ENCODE measurements around the gene ANTKMT. TPM values are rescaled to one million over a fixed set of nuclear protein-coding genes. Genes with fewer than 3 reads are reported as not detected.

ANTKMT gene
- total and polyA plus RNA-seq, 2 of the 4 experiments (the other 2 are of a cell fraction): 7.3 to 16.2 TPM

DNA sequence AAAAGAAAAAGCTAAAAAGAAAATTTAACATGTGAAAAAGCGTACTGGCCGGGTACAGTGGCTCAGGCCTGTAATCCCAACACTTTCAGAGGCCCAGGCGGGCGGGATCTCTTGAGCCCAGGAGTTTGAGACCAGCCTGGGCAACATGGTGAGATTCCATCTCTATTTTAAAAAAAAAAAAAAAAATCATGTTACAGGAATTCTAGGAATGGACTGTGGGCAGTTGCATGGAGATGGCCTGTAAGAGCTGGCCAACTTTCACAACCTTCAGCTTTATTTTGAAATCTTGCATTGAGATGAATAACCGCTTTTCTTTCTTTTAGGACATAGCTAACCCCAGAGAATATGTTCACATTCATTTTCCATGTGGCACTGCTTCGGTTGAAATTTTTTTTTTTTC lies 28.1 kb downstream of the ANTKMT start:
- Histone ChIP-seq H4K91ac (ENCODE audit: insufficient read depth, low read depth, low read length) (no peak overlapping the region), H3K14ac (replicated peaks; ENCODE audit: low read depth, low read length) (no peak overlapping the region), H2BK5ac (ENCODE audit: low read depth, low read length, poor library complexity, severe bottlenecking) (no peak overlapping the region), H2AFZ (replicated peaks; ENCODE audit: low read length, poor library complexity) (no peak overlapping the region), H3K9me1 (ENCODE audit: insufficient read depth, low read length) (no peaks in the 10 kb centered on the region), H2AK5ac (ENCODE audit: low read depth, low read length) (no peak overlapping the region), H4K5ac (ENCODE audit: low read depth, low read length) (peak overlapping the region; percentile 63; the same call in 1 of the 2 replicates), H3K79me1 (ENCODE audit: low read depth in 1 of 2, low read length in 2 of 2) (no peaks in the 10 kb centered on the region), H3K9ac (ENCODE audit: low read depth, low read length) (no peak overlapping the region), H4K20me1 (ENCODE audit: insufficient read depth, low read length) (no peaks in the 10 kb centered on the region), H3K27me3 (ENCODE audit: control insufficient read depth, insufficient read depth, low read length) (peaks cover 11% of the 10 kb centered on the region), H3K4me1 (ENCODE audit: control insufficient read depth, insufficient read depth, low read length) (no peaks in the 10 kb centered on the region), H3K27ac (ENCODE audit: insufficient read depth, low read length) (no peak overlapping the region), H2AK9ac (replicated peaks; ENCODE audit: low read depth, low read length, poor library complexity) (no peak overlapping the region), H3K23ac (ENCODE audit: low read depth, low read length) (no peak overlapping the region), H3K4ac (ENCODE audit: low read depth, low read length) (no peak overlapping the region), H2BK120ac (ENCODE audit: low read depth, low read length) (0 out of 2 replicates have a peak overlapping the region, but pooled peaks have one; percentile 40), H3K56ac (ENCODE audit: extremely low read depth, insufficient read depth, low read length) (no peak overlapping the region), H3K4me2 (ENCODE audit: low read depth, low read length) (no peak overlapping the region), H2BK15ac (ENCODE audit: low read depth, low read length) (no peak overlapping the region), H2BK20ac (ENCODE audit: low read depth, low read length) (0 out of 2 replicates have a peak overlapping the region, but pooled peaks have one; percentile 45), H3K18ac (ENCODE audit: low read depth, low read length) (no peak overlapping the region), H3K4me3 (ENCODE audit: insufficient read depth, low read depth, low read length) (no peak overlapping the region), H3K36me3 (ENCODE audit: control insufficient read depth, insufficient read depth, low read length) (no peaks in the 10 kb centered on the region), H3K9me3 (ENCODE audit: control insufficient read depth, insufficient read depth, low read length) (no peaks in the 10 kb centered on the region), H4K8ac (ENCODE audit: low read depth in 2 of 2, low read length in 2 of 2) (no peak overlapping the region)
- in situ Hi-C loops (cut with MboI; ENCODE audit: low sequenced_read_pairs) (no loop called here), dilution Hi-C loops (cut with HindIII; ENCODE audit: low sequenced_read_pairs, unreplicated experiment) (no loop called here), intact Hi-C loops (cut with micrococcal nuclease) (no loop called here)
- TF ChIP-seq, protein P1, sequence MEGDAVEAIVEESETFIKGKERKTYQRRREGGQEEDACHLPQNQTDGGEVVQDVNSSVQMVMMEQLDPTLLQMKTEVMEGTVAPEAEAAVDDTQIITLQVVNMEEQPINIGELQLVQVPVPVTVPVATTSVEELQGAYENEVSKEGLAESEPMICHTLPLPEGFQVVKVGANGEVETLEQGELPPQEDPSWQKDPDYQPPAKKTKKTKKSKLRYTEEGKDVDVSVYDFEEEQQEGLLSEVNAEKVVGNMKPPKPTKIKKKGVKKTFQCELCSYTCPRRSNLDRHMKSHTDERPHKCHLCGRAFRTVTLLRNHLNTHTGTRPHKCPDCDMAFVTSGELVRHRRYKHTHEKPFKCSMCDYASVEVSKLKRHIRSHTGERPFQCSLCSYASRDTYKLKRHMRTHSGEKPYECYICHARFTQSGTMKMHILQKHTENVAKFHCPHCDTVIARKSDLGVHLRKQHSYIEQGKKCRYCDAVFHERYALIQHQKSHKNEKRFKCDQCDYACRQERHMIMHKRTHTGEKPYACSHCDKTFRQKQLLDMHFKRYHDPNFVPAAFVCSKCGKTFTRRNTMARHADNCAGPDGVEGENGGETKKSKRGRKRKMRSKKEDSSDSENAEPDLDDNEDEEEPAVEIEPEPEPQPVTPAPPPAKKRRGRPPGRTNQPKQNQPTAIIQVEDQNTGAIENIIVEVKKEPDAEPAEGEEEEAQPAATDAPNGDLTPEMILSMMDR (conservative IDR thresholded peaks at IDR 0.05; ENCODE audit: low read depth, low read length): no peak
- TF ChIP-seq FOS (IDR thresholded peaks at IDR 0.05; ENCODE audit: low read depth, low read length) (no peak), SMC3 (IDR thresholded peaks at IDR 0.05; ENCODE audit: low read depth, low read length) (no peak), CEBPB (IDR thresholded peaks at IDR 0.05; ENCODE audit: low read depth, low read length) (peak; percentile 93), MXI1 (IDR thresholded peaks at IDR 0.05; ENCODE audit: borderline replicate concordance, low read depth, low read length) (no peak), BHLHE40 (IDR thresholded peaks at IDR 0.05; ENCODE audit: low read depth, low read length) (no peak), RCOR1 (IDR thresholded peaks at IDR 0.05; ENCODE audit: insufficient replicate concordance, low read length) (no peak)
- TF ChIP-seq, protein P2, sequence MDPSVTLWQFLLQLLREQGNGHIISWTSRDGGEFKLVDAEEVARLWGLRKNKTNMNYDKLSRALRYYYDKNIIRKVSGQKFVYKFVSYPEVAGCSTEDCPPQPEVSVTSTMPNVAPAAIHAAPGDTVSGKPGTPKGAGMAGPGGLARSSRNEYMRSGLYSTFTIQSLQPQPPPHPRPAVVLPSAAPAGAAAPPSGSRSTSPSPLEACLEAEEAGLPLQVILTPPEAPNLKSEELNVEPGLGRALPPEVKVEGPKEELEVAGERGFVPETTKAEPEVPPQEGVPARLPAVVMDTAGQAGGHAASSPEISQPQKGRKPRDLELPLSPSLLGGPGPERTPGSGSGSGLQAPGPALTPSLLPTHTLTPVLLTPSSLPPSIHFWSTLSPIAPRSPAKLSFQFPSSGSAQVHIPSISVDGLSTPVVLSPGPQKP (IDR thresholded peaks at IDR 0.05; ENCODE audit: borderline replicate concordance, low read depth, low read length): no peak
- CTCF ChIA-PET: interaction anchor here (0.6 to 1.0 kb wide), 2 partner anchors 12 to 42 kb away, joined by 3 read pairs; no protein-coding TSS in a partner anchor
- ATAC-seq (ENCODE audit: low read depth) (peak; percentile 75), DNase-seq (peak; percentile 81)
- BruUV-seq (replicated peaks): no TSS peak
- WGBS, 2 experiments (ENCODE audit: extremely low coverage in 2 of 2, insufficient read length in 1 of 2): 80% methylated on average over 1 of the region's 6 CpGs; no CpG with 5 or more reads in 1 of the 2 experiments
- POLR2A ChIA-PET (ENCODE audit: unreplicated experiment): interaction anchor here (0.6 kb wide), 1 partner anchor 351 kb away, joined by 4 read pairs; no protein-coding TSS in a partner anchor

Data from IMR-90 (cell line).